Gastroesophageal sphincter (tissue), 4 donors: ENCODE data around the gene NHLRC3. TPM values are rescaled to one million over a fixed set of nuclear protein-coding genes. Genes with fewer than 3 reads are reported as not detected.

ENCODE experiments used
- ATAC-seq: fragments of 150-250 bp; one replicate; pipeline ENCODE4 v1.9.1; 2016; ENCODE audit warnings: mild to moderate bottlenecking, moderate library complexity
- H3K27ac ChIP-seq, 4 donors: fragments of 200-600 bp; sonication (generic) in 3 of 4; 1 replicate in 3 of 4; 2 replicates in 1 of 4; pipeline ENCODE4 v1.5.1; 2016 to 2019
- H3K27me3 ChIP-seq: fragments of 200-600 bp; sonication (generic); one replicate; pipeline ENCODE4 v1.5.1; 2019
- H3K36me3 ChIP-seq, 2 donors: fragments of 200-600 bp; sonication (generic); one replicate each; pipeline ENCODE4 v1.5.1; 2019; ENCODE audit warnings: control low read depth in 1 of 2
- H3K4me1 ChIP-seq, 3 donors: fragments of 200-600 bp; sonication (generic); 1 replicate in 2 of 3; 2 replicates in 1 of 3; pipeline ENCODE4 v1.5.1; 2016 to 2019; ENCODE audit warnings: control low read depth in 2 of 3
- H3K4me3 ChIP-seq, 2 donors: fragments of 200-600 bp; sonication (generic); one replicate each; pipeline ENCODE4 v1.5.1; 2019; ENCODE audit warnings: mild to moderate bottlenecking in 1 of 2, moderate library complexity in 1 of 2
- H3K9me3 ChIP-seq, 3 donors: fragments of 200-600 bp; sonication (generic); one replicate each; pipeline ENCODE4 v1.5.1; 2017 to 2019; ENCODE audit warnings: control low read depth in 2 of 3
- CTCF ChIP-seq, 4 experiments: fragments of 200-600 bp in 2 of 4; fragments of 450-650 bp in 2 of 4; sonication (generic) in 1 of 4; IDR thresholded peaks; one replicate each; pipeline ENCODE4 v1.5.1; 2017 to 2019; ENCODE audit warnings: antibody characterized with exemption in 4 of 4, mild to moderate bottlenecking in 2 of 4, moderate library complexity in 2 of 4
- EP300 ChIP-seq: sonication (generic); formaldehyde crosslinking; IDR thresholded peaks from one replicate; pipeline ENCODE4 v1.6.1; 2017; ENCODE audit warnings: antibody characterized with exemption, mild to moderate bottlenecking
- POLR2A ChIP-seq, 2 donors: fragments of 450-650 bp; IDR thresholded peaks; one replicate each; pipeline ENCODE4 v1.6.1; 2017; ENCODE audit warnings: antibody characterized with exemption in 2 of 2, mild to moderate bottlenecking in 2 of 2, moderate library complexity in 1 of 2
- POLR2AphosphoS5 ChIP-seq: sonication (generic); formaldehyde crosslinking; IDR thresholded peaks from one replicate; pipeline ENCODE4 v1.6.1; 2017; ENCODE audit warnings: antibody characterized with exemption
- WGBS, 2 donors: methylation state at CpG; one replicate each; pipeline ENCODE4 v1.1.5; 2018; ENCODE audit warnings: low coverage in 1 of 2; 5-methylcytosine and 5-hydroxymethylcytosine counted together
- total RNA-seq, 4 donors: library from RNA; depleted of rRNA; stranded (reverse); fragments of >200 nt; gene quantifications; one replicate each; pipeline ENCODE4 v1.1.0, GENCODE V29; 2016

NHLRC3 gene
- total RNA-seq, 4 donors from 2014 or later = 9.9 to 20.1 (median 14.5) TPM

GRCh38 chr13:39095500-39095899 is 57.2 kb downstream of the NHLRC3 start:
- Histone ChIP-seq H3K36me3 (no peaks in the 10 kb centered on the region), H3K27me3 (no peaks in the 10 kb centered on the region), H3K27ac (no peak overlapping the region), H3K4me1 (no peaks in the 10 kb centered on the region), H3K9me3 (no peaks in the 10 kb centered on the region), H3K4me3 (no peak overlapping the region)
- no peak for ATAC-seq
- TF ChIP-seq CTCF (IDR thresholded peaks at IDR 0.05) = no peak
- no peak for TF ChIP-seq POLR2A (IDR thresholded peaks at IDR 0.05)
- TF ChIP-seq EP300 = no peak
- no peak for TF ChIP-seq POLR2AphosphoS5
- WGBS, 2 donors = 79 to 88% methylated on average over 2 of the region's 2 CpGs

DNA sequence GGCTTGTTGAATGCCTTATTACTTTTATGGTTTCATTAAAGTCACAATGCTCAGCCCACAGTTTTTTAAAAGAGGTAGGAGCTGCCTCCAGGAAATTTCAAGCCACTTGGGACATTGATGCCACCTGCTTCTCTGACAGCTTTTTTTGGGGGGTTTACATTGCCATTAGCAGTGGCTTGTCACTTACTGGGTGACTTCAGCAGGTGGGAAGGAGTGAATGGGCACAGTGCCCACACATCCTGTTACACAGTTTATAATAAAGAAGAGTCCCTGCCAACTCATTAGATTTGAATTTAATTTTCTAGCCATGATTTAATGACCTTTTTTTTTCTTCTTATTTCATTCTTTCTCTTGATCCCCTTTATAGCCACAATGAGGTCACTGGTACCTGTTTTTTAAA is 61.0 kb downstream of the NHLRC3 start:
- no peak for ATAC-seq
- TF ChIP-seq CTCF (IDR thresholded peaks at IDR 0.05) (no peak), EP300 (no peak), POLR2AphosphoS5 (no peak), POLR2A (IDR thresholded peaks at IDR 0.05) (no peak)

More for the DNA sequence above, 61.0 kb downstream of the NHLRC3 start:
- Histone ChIP-seq H3K36me3 (no peaks in the 10 kb centered on the region), H3K9me3 (no peaks in the 10 kb centered on the region), H3K27me3 (no peaks in the 10 kb centered on the region), H3K4me1 (no peaks in the 10 kb centered on the region), H3K4me3 (no peak overlapping the region), H3K27ac (no peak overlapping the region)

Other genes with a start within 250 kb of the NHLRC3 start
- gene STOML3, start 47.6 kb upstream of the NHLRC3 start, total RNA-seq = not detected
- gene PROSER1, start 367 bp upstream of the NHLRC3 start, total RNA-seq = 10 to 100 TPM in 3 of 4 donors, 1 to 10 TPM in 1; 8.0 to 18.8 (median 13.3) TPM